ENCODE data around the gene GNG8.

DNA sequence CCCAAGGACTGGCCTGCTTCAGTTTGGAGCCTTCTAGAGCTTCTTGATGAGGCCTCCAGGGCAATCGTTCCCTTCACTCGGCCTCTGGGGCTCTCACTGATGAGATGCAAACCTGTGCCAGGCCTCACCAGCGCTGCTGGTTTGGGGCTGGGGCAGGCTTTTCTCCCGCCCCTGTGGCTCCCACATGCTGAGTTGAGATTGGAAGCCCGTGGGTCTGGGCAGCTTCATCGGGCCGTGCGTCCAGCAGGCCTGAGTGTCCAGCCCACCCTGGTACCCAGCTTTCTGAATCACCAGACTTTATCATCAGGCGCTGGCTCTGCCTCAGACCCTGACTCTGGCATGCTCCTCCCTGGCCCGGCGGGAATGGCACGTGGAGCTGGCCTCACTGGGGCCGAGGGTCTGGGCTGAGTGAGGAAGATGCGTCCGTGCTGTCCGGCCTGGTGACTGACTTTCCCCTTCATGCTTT lies 30.6 kb downstream of the GNG8 start:
- TF ChIP-seq, protein P1, sequence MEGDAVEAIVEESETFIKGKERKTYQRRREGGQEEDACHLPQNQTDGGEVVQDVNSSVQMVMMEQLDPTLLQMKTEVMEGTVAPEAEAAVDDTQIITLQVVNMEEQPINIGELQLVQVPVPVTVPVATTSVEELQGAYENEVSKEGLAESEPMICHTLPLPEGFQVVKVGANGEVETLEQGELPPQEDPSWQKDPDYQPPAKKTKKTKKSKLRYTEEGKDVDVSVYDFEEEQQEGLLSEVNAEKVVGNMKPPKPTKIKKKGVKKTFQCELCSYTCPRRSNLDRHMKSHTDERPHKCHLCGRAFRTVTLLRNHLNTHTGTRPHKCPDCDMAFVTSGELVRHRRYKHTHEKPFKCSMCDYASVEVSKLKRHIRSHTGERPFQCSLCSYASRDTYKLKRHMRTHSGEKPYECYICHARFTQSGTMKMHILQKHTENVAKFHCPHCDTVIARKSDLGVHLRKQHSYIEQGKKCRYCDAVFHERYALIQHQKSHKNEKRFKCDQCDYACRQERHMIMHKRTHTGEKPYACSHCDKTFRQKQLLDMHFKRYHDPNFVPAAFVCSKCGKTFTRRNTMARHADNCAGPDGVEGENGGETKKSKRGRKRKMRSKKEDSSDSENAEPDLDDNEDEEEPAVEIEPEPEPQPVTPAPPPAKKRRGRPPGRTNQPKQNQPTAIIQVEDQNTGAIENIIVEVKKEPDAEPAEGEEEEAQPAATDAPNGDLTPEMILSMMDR (conservative IDR thresholded peaks at IDR 0.05; ENCODE audit: low read length) = no peak
- TF ChIP-seq EZH2phosphoT487 (IDR thresholded peaks at IDR 0.05; ENCODE audit: borderline replicate concordance, low read depth, low read length) = no peak

Data from OCI-LY7 (cell line).